Glutamatergic neuron (in vitro differentiated cells): ENCODE results near the gene EPS8. TPM values are rescaled to one million over a fixed set of nuclear protein-coding genes. Genes with fewer than 3 reads are reported as not detected.
"Not testable (repeated sequence)": the region's sequence is repeated elsewhere in the genome, so short reads cannot be mapped to it uniquely, and the experiment has no call there.

Experiments
- DNase-seq: peaks from one replicate; pipeline ENCODE4 v3.0.0; 2022
- H3K27ac Mint-ChIP-seq: one replicate; pipeline ENCODE4 v1.8.0; 2020; ENCODE audit warnings: mild to moderate bottlenecking, mixed read lengths, inconsistent platforms; ENCODE audit not compliant: unreplicated experiment
- H3K27me3 Mint-ChIP-seq: one replicate; pipeline ENCODE4 v1.8.0; 2020; ENCODE audit warnings: mild to moderate bottlenecking, moderate library complexity, mixed read lengths, inconsistent platforms; ENCODE audit not compliant: unreplicated experiment
- H3K36me3 Mint-ChIP-seq: one replicate; pipeline ENCODE4 v1.8.0; 2020; ENCODE audit warnings: mild to moderate bottlenecking, mixed read lengths, inconsistent platforms; ENCODE audit not compliant: unreplicated experiment
- H3K4me1 Mint-ChIP-seq: one replicate; pipeline ENCODE4 v1.8.0; 2020; ENCODE audit warnings: mild to moderate bottlenecking, low read depth, mixed read lengths, inconsistent platforms; ENCODE audit not compliant: unreplicated experiment
- H3K4me3 Mint-ChIP-seq: one replicate; pipeline ENCODE4 v1.8.0; 2020; ENCODE audit warnings: mild to moderate bottlenecking, mixed read lengths, inconsistent platforms; ENCODE audit not compliant: unreplicated experiment
- H3K9me3 Mint-ChIP-seq: one replicate; pipeline ENCODE4 v1.8.0; 2020; ENCODE audit warnings: mild to moderate bottlenecking, moderate library complexity, mixed read lengths, inconsistent platforms; ENCODE audit not compliant: unreplicated experiment
- total RNA-seq: library from RNA; stranded (reverse); fragmentation: NEBNext Ultra II Directional; extraction: Animal tissue kit (Norgen Biotek cat#: 25700); gene quantifications from one replicate; pipeline ENCODE4 v1.2.1, GENCODE V29; 2021; ENCODE audit not compliant: unreplicated experiment
- TF ChIP-seq, protein P1 (sequence below): fragments of 200-600 bp; sonication (generic); IDR thresholded peaks from one replicate; pipeline ENCODE4 v1.5.0; 2021; ENCODE audit not compliant: partially characterized antibody, unreplicated experiment

EPS8 gene
- total RNA-seq, 1 donor from 2014 or later = 4.3 TPM

DNA sequence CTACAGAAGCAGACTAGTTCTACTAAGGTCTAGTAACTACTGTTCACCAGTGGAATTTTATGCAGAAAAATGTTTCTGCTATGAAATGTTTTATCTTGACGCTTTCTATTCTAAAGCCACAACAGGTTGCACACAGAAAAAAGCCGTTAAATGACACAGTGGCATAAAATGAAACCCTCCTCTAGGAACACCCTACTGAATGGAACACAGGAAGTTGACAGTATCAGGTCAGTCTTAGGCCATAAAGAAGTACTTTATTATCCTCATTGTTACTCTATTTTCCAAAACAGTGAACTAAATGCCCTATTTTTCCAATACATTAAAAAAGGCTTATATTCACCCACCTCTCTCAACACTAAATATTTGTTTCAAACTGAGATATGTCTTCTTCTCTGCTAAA lies 21.9 kb downstream of the EPS8 start:
- no peak for DNase-seq
- TF ChIP-seq, protein P1, sequence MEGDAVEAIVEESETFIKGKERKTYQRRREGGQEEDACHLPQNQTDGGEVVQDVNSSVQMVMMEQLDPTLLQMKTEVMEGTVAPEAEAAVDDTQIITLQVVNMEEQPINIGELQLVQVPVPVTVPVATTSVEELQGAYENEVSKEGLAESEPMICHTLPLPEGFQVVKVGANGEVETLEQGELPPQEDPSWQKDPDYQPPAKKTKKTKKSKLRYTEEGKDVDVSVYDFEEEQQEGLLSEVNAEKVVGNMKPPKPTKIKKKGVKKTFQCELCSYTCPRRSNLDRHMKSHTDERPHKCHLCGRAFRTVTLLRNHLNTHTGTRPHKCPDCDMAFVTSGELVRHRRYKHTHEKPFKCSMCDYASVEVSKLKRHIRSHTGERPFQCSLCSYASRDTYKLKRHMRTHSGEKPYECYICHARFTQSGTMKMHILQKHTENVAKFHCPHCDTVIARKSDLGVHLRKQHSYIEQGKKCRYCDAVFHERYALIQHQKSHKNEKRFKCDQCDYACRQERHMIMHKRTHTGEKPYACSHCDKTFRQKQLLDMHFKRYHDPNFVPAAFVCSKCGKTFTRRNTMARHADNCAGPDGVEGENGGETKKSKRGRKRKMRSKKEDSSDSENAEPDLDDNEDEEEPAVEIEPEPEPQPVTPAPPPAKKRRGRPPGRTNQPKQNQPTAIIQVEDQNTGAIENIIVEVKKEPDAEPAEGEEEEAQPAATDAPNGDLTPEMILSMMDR = no peak
- Mint-ChIP-seq H3K4me1 (peaks cover 2% of the 10 kb centered on the region), H3K27me3 (no peaks in the 10 kb centered on the region), H3K36me3 (no peaks in the 10 kb centered on the region), H3K27ac (no peak overlapping the region), H3K4me3 (no peak overlapping the region), H3K9me3 (no peaks in the 10 kb centered on the region)

DNA sequence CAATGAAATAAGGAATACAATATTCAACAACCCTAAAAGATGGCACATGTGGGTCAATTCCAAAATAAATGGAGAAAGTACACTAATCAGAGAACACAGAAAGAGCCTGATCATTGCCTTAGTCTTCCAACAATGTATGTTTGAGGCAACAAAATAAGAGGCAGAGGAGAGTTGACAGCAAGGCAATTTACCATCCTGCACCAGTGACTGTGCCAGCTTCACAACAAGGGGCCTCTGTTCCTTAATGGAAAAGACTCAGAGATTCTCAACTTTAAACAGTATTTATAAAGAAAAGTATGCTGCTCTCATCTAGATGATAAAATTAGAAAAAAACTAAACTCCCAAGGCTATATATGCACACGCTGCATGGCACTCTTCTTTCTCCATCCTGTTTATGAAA lies 25.9 kb downstream of the EPS8 start:
- Mint-ChIP-seq H3K4me3 (no peak overlapping the region), H3K27me3 (no peaks in the 10 kb centered on the region), H3K36me3 (no peaks in the 10 kb centered on the region), H3K9me3 (peaks cover 5% of the 10 kb centered on the region), H3K4me1 (no peaks in the 10 kb centered on the region), H3K27ac (no peak overlapping the region)
- TF ChIP-seq, protein P1 = no peak
- no peak for DNase-seq

DNA sequence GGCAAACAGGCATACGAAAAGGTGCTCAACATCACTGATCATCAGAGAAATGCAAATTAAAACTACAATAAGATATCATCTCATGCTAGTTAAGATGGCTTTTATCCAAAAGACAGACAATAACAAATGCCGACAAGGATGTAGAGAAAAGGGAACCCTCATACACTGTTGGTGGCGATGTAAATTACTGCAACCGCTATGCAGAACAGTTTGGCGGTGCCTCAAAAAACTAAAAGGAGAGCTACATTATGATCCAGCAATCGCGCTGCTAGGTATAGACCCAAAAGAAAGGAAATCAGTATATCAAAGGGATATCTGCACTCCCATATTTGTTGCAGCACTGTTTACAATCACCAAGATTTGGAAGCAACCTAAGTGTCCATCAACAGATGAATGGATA lies 27.0 kb downstream of the EPS8 start:
- not testable (repeated sequence) for H3K4me3 Mint-ChIP-seq, H3K27ac Mint-ChIP-seq, H3K9me3 Mint-ChIP-seq, H3K4me1 Mint-ChIP-seq, DNase-seq, H3K36me3 Mint-ChIP-seq, H3K27me3 Mint-ChIP-seq

DNA sequence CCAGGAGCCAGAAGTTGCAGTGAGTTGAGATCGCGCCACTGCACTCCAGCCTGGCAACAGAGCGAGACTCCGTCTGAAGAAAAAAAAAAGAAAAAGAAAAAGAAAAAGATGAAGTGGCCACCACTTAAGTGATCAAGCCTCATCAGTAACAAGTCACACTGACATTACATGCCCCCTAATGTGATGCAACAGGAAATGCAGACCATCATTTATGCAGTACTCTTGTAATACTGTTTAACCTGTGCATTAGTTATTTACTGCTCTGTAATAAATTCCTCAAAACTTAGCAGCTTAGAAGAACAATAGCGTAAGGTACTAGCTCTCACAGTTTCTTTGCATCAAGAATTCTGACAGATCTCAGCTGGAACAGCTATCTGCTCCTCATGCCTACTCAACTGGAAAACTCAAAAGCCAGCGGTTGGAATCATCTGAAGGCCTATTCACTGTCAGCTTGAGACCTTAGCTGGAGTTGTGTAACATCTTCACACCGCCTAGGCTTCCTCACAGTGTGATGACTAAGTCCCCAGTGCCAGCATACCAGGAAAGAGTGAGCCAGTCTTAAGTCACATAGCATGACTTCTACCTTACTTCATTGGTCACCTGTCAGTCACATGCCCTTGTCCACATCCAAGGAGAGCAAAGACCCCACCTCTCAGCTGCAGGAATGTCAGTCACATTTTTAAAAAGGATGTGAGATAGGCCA lies 31.5 kb downstream of the EPS8 start:
- TF ChIP-seq, protein P1 = no peak
- Mint-ChIP-seq H3K4me1 (no peaks in the 10 kb centered on the region), H3K36me3 (no peaks in the 10 kb centered on the region), H3K9me3 (peaks cover 5% of the 10 kb centered on the region), H3K27me3 (no peaks in the 10 kb centered on the region), H3K4me3 (no peak overlapping the region), H3K27ac (no peak overlapping the region)
- no peak for DNase-seq

DNA sequence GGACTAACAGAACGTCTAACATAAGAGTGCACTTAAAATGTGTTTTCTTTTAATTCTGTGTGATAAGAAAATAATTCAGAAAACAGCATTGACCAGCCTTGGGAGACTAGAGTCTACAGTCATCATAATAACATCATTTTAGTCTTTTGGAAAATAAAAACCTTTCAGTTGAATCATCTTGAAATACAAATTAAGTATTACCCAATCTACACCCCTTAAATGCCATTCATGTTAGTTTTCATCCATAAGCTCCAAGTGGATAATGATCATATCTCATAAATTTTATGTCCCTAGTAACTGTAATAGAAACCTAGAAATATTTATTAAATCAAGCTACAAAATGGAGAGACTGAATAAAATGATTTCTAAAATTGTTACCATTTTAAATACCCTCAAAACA lies 32.4 kb downstream of the EPS8 start:
- Mint-ChIP-seq H3K9me3 (peaks cover 5% of the 10 kb centered on the region), H3K4me3 (no peak overlapping the region), H3K27me3 (no peaks in the 10 kb centered on the region), H3K27ac (no peak overlapping the region), H3K36me3 (no peaks in the 10 kb centered on the region), H3K4me1 (no peaks in the 10 kb centered on the region)
- DNase-seq = no peak
- TF ChIP-seq, protein P1 = no peak

DNA sequence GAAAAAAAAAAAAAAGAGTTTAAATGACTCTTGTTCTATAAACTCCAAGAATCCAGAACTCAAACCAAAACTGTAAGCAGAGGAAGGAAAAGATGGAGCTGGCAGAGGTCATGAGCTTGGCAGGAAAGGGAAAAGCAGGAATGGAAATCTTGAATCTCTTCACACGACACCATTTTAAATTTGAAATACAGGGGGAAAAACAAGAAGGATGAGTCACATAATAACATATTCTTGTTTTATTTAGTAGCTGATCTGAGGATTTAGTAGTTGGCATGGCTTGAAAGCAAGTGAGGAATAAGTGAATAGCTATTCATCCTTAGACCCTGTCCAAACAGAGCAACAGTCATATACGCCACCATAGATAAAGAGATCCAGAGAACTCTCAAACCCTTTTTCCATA lies 35.0 kb downstream of the EPS8 start:
- DNase-seq = no peak
- H3K9me3 Mint-ChIP-seq = no peaks in the 10 kb centered on the region
- no peak overlapping the region for H3K4me3 Mint-ChIP-seq
- no peaks in the 10 kb centered on the region for H3K4me1 Mint-ChIP-seq
- no peaks in the 10 kb centered on the region for H3K36me3 Mint-ChIP-seq
- H3K27me3 Mint-ChIP-seq = no peaks in the 10 kb centered on the region
- H3K27ac Mint-ChIP-seq = no peak overlapping the region
- TF ChIP-seq, protein P1 = no peak
